SIG-M5 (cell line): ENCODE measurements around the gene SERINC3.
"Not testable (repeated sequence)": the region's sequence is repeated elsewhere in the genome, so short reads cannot be mapped to it uniquely, and the experiment has no call there.

Experiments used
- DNase-seq: peaks from one replicate; lab custom pipeline; 2025; lab: John Stamatoyannopoulos, UW

The SERINC3 gene

GRCh38 chr20:44521484-44522481 is at the start of gene SERINC3:
Gene SERINC3 (minus strand): TSS chr20:44522070. CDS start chr20:44521951, 119 bp downstream.
- DNase-seq: peak; percentile 78

DNA sequence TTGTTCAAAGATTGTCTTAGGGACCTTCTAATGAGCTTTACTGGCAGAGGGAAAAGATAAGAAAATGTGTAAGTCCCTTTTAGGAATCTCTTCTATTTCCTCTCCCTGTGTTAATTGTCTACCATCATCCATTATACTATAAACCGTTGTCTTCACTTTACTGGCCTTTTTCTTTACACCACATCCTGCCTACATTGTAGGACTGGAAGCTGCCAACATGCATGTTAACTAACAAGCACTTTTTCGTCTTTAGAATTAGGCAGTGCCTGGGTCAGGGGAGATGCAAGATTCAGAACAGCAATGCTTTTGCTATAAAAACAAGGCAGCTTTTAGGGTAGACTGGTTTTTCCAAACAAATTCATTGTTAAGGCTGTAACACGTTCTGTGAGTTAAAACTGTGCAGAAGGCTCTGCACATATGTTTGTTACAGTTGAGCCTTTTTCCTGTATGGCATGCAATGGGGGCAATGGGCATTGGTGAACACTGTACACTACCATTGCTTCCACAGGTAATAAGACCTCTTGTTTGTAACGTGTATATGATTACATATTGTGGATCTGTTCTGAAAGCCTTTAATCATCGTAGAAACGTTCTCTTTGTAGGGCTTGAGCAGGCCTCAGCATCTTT is 49.6 kb upstream of the SERINC3 start:
- DNase-seq: no peak

DNA sequence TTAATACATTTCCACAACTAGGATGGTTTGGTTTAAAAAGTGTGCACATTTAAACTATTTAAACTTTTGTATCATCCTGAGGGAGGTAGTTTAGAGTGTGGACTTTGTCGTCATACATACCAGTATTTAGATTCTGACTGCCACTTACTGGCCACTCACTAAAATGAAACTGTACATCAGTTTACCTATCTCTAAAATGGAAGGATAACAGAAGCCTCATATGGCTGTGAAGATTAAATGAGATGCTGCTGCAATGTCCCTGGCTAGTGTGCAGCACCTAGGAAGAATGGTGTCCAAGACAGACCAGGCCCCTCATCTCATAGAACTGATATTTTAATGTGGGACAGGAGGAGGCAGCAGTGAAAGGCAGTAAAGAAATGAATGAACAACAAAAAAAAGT is 48.5 kb upstream of the SERINC3 start:
- no peak for DNase-seq

- DNase-seq: no peak
Observed at GRCh38 chr20:44566811-44567210, 44.9 kb upstream of the SERINC3 start.

DNA sequence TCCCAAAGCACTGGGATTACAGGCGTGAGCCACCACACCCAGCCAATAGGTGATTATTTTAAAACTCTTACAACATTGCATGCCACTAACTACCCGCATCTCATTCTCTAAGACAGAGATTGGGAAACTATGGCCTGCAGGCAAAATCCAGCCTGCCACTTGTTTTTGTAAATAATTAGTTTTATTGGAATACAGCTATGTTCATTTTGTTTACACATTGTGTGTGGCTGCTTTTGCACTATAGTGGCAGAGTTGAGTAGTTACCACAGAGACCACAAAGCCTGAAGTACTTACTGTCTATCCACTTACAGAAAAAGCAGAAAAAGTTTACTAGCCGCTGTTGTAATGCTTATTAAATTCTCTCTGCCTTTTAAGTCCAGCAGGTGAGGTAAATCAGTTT is 44.1 kb upstream of the SERINC3 start:
- no peak for DNase-seq

DNA sequence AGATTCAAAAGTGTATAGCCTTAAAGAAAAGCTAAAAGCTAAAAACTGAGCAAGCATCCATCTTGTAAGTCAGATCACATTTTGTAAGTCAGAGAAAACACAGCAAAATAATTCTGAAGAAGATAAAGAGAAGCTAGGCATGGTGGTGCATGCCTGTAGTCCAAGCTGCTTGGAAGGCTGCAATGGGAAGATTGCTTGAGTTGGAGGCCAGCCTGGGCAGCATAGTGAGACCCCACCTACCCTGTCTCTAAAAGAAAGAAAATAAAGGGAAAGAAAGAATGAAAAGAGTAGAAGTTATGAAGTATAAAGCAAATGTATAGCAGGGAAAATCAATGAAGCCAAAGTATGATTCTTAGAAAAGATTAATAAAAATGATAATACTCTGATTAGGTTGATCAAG is 40.0 kb upstream of the SERINC3 start:
- no peak for DNase-seq

- DNase-seq: not testable (repeated sequence)
Observed at GRCh38 chr20:44560818-44561217, 38.9 kb upstream of the SERINC3 start.

DNA sequence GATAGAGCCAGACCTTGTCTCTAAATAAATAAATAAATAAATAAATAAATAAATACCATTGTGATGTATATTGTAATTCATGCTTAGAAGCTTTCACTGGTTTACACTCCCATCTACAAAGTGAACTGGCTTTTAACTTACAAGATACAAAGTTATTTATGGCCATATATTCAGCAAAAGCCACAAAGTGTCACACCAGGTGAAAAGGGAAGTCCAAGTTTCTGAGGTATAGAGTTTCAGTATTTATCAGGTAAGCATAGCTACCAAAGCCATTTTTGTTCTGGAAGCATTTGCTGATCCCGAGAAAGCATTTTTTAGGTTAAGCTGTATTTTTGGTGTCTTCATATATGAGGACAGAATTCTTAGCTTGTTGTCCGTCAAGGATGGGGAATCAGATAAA is 38.4 kb upstream of the SERINC3 start:
- no peak for DNase-seq

GRCh38 chr20:44559302-44559701 is 37.4 kb upstream of the SERINC3 start:
- DNase-seq: no peak

DNA sequence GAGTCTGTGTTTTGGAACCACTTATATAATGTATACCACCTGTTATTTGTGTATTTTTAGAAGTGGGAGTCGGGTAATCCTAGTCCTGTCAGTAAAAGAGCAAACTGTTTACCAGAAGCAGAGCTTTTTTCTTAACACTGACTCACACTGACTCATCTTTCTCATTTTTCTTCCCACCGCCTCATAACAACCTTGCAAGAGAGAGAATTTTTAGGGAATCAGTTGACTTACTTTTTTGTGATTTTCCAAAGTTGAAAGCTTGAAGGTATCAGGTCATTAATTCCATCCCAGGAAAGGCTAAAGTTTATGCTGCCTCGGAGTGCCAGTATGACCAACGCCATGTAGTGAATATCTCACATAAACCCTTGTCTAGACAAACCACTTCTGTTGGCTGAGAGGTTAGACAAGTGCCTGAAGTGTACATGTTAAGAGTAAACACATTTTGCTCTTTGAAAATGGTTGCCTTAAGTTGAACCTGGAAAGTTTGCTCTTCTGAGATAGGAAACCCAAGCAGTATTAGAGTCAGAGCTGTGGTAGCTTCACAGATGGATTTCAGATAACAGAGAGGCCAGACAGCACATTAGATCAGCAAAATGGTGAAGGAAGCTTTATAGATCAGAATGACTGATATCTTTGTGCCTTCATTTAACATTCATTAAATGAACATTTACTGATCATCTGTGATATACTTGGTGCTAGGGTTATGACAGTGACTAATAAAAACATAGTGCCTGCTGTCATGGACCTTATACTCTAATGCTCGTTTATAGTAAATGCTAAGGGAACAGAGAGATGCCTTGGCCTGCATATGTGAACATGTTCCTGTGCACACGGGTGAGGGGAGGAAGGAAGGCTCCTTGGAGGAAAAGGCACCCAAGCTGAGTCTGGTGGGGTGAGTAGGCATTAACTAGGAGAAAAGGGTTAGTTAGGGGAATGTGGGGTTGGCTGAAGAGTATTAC is 31.4 kb upstream of the SERINC3 start:
- DNase-seq: no peak

GRCh38 chr20:44552568-44552949 is 30.7 kb upstream of the SERINC3 start:
- DNase-seq: no peak

GRCh38 chr20:44552050-44552449 is 30.2 kb upstream of the SERINC3 start:
- DNase-seq: no peak

GRCh38 chr20:44549123-44549522 is 27.3 kb upstream of the SERINC3 start:
- DNase-seq: no peak

- no peak for DNase-seq
Observed at GRCh38 chr20:44547419-44547818, 25.5 kb upstream of the SERINC3 start.

- DNase-seq: no peak
Observed at GRCh38 chr20:44544263-44544662, 22.4 kb upstream of the SERINC3 start.

DNA sequence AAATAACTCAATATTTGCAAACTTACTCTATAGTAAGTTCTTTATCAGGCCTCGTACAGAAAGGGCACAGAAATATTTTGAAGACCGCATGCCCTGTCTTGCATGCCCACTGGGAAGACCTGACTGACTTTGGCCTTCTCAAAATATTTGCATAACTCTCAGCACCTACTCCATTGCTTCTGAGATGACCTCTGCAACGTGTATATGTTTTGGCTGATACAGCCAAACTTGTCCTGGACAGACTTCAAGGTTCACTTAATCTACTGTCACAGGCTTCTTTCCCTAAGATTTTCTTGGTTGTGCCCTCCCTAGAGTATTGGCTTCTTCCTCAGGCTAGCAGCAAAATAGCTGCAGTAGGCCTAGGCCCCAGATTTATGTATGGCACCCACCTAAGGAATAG is 21.5 kb upstream of the SERINC3 start:
- no peak for DNase-seq

GRCh38 chr20:44542890-44543289 is 21.0 kb upstream of the SERINC3 start:
- no peak for DNase-seq

DNA sequence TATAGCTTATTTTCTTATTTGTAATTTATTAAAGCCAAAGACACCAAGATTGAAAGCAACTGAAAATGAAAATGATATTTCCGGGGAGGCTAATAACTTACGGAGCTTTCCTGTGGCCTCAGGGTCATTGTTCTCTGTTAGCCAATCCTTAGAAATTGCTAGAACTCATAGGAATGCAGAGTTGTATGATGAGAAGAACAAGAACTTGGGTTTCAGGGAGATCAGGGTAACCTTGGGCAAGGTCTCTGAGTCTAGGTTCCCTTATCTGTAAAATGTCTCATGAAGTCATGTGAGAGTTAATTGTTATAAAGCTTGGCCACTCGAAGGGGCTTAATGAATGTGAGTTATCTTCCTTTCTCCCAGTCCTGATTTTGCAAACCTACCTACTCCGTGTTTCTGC is 20.1 kb upstream of the SERINC3 start:
- DNase-seq: no peak

GRCh38 chr20:44540834-44541233 is 19.0 kb upstream of the SERINC3 start:
- DNase-seq: no peak

DNA sequence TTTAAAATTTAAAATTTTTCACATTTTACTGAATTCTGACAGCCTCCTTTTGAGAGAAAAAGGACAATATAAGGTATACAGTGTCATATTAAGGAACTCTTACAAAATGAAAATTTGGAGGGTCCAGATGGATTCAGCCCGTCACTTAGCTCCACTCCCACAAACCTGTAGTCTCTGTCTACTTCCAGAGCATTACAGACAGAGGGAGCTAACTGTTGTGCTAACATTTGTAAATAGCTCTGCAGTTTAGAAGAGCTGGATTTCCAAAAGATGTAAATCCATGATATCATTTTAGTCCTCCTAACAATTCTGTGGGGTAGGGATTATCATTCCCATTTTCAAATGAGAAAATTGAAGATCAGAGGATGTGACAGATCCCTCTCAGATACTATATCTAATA is 16.1 kb upstream of the SERINC3 start:
- no peak for DNase-seq

DNA sequence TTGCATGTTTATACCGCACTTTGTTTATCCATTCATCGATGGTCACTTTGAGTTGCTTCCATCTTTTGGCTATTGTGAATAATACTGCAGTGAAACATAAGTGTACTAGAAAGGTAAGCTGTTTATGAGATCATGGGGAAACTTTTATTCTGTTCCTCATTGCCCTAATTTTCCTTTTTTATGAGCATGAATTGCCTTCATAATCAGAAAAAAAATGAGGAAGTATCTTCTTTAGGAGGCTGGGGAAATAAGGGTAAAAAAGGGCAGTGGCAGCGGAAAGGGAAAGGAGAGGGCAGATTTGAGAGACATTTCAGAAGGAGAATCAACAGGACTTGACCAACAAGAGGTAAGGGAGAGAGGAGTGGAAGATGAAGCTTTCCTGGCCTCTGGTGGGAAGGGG is 14.3 kb upstream of the SERINC3 start:
- DNase-seq: no peak

DNA sequence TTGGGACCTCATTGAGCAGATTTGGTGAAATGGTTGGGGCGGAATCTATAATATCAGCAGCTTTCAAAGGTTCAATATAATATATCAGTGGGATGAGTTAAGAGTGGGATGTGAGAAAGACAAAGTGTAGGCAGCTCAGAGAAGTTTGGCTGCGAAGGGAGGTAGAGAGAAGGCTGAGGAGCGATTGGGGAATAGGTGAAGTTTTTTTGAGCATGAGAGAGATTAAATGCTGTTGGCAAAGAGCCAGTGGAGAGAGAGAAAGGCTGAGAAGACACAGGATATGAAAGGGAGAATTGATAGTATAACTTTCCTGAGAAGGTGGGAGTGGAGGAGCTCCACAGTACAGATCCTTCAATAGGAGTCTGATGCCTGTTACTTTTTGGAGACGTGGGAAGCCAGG is 12.1 kb upstream of the SERINC3 start:
- no peak for DNase-seq
